ENCODE measurements around the gene HTR3A. TPM values are rescaled to one million over a fixed set of nuclear protein-coding genes. Genes with fewer than 3 reads are reported as not detected.

HTR3A gene
- total RNA-seq, 6 experiments from 2014 or later: not detected

GRCh38 chr11:114027391-114027790 is 52.5 kb downstream of the HTR3A start:
- Mint-ChIP-seq H3K9me3 (no peaks in the 10 kb centered on the region), H3K27me3 (ENCODE audit: insufficient read depth) (peaks cover 35% of the 10 kb centered on the region), H3K4me1 (ENCODE audit: low read depth) (no peaks in the 10 kb centered on the region), H3K36me3 (ENCODE audit: low read depth) (no peaks in the 10 kb centered on the region), H3K4me3 (no peak overlapping the region), H3K27ac (no peak overlapping the region)
- TF ChIP-seq, protein P1, sequence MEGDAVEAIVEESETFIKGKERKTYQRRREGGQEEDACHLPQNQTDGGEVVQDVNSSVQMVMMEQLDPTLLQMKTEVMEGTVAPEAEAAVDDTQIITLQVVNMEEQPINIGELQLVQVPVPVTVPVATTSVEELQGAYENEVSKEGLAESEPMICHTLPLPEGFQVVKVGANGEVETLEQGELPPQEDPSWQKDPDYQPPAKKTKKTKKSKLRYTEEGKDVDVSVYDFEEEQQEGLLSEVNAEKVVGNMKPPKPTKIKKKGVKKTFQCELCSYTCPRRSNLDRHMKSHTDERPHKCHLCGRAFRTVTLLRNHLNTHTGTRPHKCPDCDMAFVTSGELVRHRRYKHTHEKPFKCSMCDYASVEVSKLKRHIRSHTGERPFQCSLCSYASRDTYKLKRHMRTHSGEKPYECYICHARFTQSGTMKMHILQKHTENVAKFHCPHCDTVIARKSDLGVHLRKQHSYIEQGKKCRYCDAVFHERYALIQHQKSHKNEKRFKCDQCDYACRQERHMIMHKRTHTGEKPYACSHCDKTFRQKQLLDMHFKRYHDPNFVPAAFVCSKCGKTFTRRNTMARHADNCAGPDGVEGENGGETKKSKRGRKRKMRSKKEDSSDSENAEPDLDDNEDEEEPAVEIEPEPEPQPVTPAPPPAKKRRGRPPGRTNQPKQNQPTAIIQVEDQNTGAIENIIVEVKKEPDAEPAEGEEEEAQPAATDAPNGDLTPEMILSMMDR (IDR thresholded peaks at IDR 0.05): no peak
- no peak for DNase-seq

- Mint-ChIP-seq H3K9me3 (no peaks in the 10 kb centered on the region), H3K4me3 (no peak overlapping the region), H3K27me3 (ENCODE audit: insufficient read depth) (peaks cover 33% of the 10 kb centered on the region), H3K27ac (no peak overlapping the region), H3K4me1 (ENCODE audit: low read depth) (no peaks in the 10 kb centered on the region), H3K36me3 (ENCODE audit: low read depth) (no peaks in the 10 kb centered on the region)
- TF ChIP-seq, protein P1 (IDR thresholded peaks at IDR 0.05): peak; percentile 50
- DNase-seq: no peak
Observed at GRCh38 chr11:114027926-114028325, 53.0 kb downstream of the HTR3A start.

- Mint-ChIP-seq H3K27me3 (ENCODE audit: insufficient read depth) (peaks cover 30% of the 10 kb centered on the region), H3K27ac (no peak overlapping the region), H3K9me3 (no peaks in the 10 kb centered on the region), H3K4me3 (no peak overlapping the region), H3K36me3 (ENCODE audit: low read depth) (no peaks in the 10 kb centered on the region), H3K4me1 (ENCODE audit: low read depth) (peaks cover under 1% of the 10 kb centered on the region)
- TF ChIP-seq, protein P1 (IDR thresholded peaks at IDR 0.05): no peak
- DNase-seq: no peak
Observed at GRCh38 chr11:114031246-114031966, 56.5 kb downstream of the HTR3A start.

DNA sequence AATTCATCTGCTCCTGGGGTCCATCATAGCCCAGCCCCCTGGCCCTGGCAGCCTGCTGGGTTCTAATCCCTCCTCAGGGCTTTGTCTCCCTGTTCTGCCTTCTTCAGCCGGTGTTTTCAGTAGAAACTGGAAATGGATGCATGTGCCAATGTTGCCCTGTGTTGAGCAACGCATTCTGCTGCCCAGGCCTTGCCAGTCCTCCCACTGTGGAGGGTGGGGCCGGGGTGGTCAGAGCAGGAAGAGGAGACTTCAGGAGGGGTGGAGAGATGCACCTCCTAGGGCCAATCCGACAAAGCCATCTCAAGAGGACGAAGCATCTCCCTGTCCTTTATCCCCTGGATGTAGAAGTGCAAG is 57.0 kb downstream of the HTR3A start:
- H3K27ac Mint-ChIP-seq: no peak overlapping the region
- TF ChIP-seq, protein P1 (IDR thresholded peaks at IDR 0.05): no peak
- DNase-seq: no peak
- no peaks in the 10 kb centered on the region for H3K36me3 Mint-ChIP-seq (ENCODE audit: low read depth)
- peaks cover 35% of the 10 kb centered on the region for H3K27me3 Mint-ChIP-seq (ENCODE audit: insufficient read depth)
- no peak overlapping the region for H3K4me3 Mint-ChIP-seq
- no peaks in the 10 kb centered on the region for H3K9me3 Mint-ChIP-seq
- peaks cover 6% of the 10 kb centered on the region for H3K4me1 Mint-ChIP-seq (ENCODE audit: low read depth)

GRCh38 chr11:114033066-114033465 is 58.2 kb downstream of the HTR3A start:
- H3K36me3 Mint-ChIP-seq (ENCODE audit: low read depth): no peaks in the 10 kb centered on the region
- TF ChIP-seq, protein P1 (IDR thresholded peaks at IDR 0.05): no peak
- H3K4me3 Mint-ChIP-seq: no peak overlapping the region
- no peak for DNase-seq
- no peaks in the 10 kb centered on the region for H3K9me3 Mint-ChIP-seq
- no peak overlapping the region for H3K27ac Mint-ChIP-seq
- peaks cover 7% of the 10 kb centered on the region for H3K4me1 Mint-ChIP-seq (ENCODE audit: low read depth)
- peaks cover 40% of the 10 kb centered on the region for H3K27me3 Mint-ChIP-seq (ENCODE audit: insufficient read depth)

All from HFFc6 (cell line).